ENCODE data around the gene INAFM1.
A peak's percentile ranks its signal among the peaks of the same experiment; 100 is the strongest.

Gene INAFM1

DNA sequence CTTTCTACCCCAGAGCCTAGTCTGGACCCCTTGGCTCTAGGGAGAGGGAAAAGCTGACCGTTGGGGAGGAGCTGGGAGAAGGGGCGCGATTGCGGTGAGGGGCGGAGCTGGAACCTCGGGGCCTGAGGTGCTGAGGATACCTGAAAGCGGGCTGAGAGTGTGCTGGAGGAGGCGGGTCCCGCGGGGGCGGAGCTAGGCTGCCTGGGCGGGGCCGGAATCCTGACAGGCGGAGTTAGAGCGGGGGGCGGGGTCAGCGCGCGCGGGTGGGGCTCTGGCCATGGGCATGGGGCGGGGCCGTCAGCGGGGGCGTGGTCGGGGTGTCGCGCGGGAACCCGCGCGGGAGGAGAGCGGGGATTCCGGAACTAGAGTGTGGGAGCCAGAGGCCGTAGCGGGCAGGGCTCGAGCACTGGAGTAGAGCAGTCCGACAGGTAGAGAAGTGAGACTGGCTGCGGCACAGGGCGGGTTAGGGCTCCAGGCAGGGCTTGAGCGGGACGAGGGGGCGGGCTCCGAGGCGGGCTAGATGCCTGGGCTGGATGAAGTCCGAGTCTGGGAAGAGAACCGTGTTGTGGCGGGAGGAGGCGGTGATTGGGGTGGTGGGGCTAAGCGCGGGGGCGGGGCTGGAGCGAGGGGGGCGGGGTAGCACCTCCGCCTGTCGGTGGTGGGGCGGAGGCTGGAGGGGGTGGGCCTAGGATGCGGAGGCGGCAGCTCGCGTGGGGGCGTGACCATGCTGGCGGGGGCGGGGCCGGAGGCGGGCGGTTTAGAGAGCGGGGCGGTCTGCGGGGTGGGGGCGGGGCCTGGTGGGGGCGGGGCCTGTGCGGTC lies at the start of gene INAFM1:
Gene INAFM1, plus strand, starts transcription at position 815 of the 820 bp plus-strand sequence. CDS start 35 bp downstream, outside the sequence.
- H3F3A ChIP-seq (ENCODE audit: low read depth): 0 out of 2 replicates have a peak, but pooled peaks cover 4% of the 10 kb centered on the region
- peak within 1 kb of the TSS; percentile 97 for H3K4me2 ChIP-seq (ENCODE audit: low read depth, low read length, poor library complexity, severe bottlenecking)
- H4K20me1 ChIP-seq (ENCODE audit: insufficient read depth, low read length, poor library complexity, severe bottlenecking): peaks cover 13% of the 10 kb centered on the region
- H3K4me1 ChIP-seq (ENCODE audit: insufficient read depth, low read length, poor library complexity, severe bottlenecking): peaks cover 15% of the 10 kb centered on the region
- H3K36me3 ChIP-seq (ENCODE audit: insufficient read depth, low read length): peaks cover 4% of the 10 kb centered on the region; the same call in 1 of the 2 replicates
- H3K9me2 ChIP-seq (replicated peaks; ENCODE audit: low read depth, low read length): no peaks in the 10 kb centered on the region
- H3K9me3 ChIP-seq (ENCODE audit: insufficient read depth, low read depth, low read length): no peaks in the 10 kb centered on the region
- TF ChIP-seq EZH2phosphoT487 (IDR thresholded peaks at IDR 0.05; ENCODE audit: borderline replicate concordance): no peak
- TF ChIP-seq, protein P1, sequence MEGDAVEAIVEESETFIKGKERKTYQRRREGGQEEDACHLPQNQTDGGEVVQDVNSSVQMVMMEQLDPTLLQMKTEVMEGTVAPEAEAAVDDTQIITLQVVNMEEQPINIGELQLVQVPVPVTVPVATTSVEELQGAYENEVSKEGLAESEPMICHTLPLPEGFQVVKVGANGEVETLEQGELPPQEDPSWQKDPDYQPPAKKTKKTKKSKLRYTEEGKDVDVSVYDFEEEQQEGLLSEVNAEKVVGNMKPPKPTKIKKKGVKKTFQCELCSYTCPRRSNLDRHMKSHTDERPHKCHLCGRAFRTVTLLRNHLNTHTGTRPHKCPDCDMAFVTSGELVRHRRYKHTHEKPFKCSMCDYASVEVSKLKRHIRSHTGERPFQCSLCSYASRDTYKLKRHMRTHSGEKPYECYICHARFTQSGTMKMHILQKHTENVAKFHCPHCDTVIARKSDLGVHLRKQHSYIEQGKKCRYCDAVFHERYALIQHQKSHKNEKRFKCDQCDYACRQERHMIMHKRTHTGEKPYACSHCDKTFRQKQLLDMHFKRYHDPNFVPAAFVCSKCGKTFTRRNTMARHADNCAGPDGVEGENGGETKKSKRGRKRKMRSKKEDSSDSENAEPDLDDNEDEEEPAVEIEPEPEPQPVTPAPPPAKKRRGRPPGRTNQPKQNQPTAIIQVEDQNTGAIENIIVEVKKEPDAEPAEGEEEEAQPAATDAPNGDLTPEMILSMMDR (conservative IDR thresholded peaks at IDR 0.05; ENCODE audit: low read length): no peak
- no peaks in the 10 kb centered on the region for H3K27me3 ChIP-seq (ENCODE audit: insufficient read depth, low read length, poor library complexity, severe bottlenecking)
- peak within 1 kb of the TSS; percentile 76 for H2AFZ ChIP-seq (ENCODE audit: low read length)
- H3K4me3 ChIP-seq (ENCODE audit: low read length, poor library complexity, severe bottlenecking): peak within 1 kb of the TSS; percentile 98
- peaks cover 6% of the 10 kb centered on the region; the same call in 1 of the 2 replicates for H3K79me2 ChIP-seq (ENCODE audit: insufficient read depth, low read length)
- H3K9ac ChIP-seq (ENCODE audit: low read depth, low read length, poor library complexity, severe bottlenecking): peak within 1 kb of the TSS; percentile 99

DNA sequence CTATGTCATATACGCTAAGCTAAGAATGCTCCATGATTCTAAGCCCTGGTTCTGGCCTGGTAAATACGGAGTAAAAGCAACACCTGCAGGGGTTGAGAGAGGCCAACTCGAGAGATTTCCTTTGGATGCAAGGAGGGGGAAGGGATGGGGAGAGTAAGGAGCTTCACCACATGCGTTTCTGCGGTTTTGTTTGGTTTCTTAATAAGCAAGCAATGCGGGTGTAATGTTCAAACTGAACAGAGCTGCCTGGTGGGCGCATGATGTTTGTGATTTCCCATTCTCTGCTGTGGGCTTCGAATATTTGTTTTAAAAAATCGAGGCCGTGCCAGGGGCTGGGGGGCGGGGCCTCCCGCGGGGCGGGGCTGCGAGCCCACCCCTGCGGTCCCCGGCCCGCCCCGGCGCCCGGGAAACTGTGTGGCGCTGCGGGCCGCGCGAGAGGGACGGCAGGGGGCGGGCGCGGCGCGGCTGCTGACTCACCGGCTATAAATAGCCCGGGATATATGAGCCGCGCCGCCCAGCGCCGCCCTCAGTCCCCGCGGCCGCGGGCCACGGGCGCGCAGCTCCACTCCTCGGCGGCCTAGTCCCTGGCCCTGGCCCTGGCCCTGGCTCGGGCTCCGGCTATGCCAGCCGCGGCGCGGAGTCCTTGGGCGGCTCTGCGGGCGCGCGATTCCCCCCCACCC lies 48.8 kb upstream of the INAFM1 start:
- TF ChIP-seq, protein P1 (conservative IDR thresholded peaks at IDR 0.05; ENCODE audit: low read length): no peak
- TF ChIP-seq EZH2phosphoT487 (IDR thresholded peaks at IDR 0.05; ENCODE audit: borderline replicate concordance): no peak
- no peaks in the 10 kb centered on the region for H3K27me3 ChIP-seq (ENCODE audit: insufficient read depth, low read length, poor library complexity, severe bottlenecking)

DNA sequence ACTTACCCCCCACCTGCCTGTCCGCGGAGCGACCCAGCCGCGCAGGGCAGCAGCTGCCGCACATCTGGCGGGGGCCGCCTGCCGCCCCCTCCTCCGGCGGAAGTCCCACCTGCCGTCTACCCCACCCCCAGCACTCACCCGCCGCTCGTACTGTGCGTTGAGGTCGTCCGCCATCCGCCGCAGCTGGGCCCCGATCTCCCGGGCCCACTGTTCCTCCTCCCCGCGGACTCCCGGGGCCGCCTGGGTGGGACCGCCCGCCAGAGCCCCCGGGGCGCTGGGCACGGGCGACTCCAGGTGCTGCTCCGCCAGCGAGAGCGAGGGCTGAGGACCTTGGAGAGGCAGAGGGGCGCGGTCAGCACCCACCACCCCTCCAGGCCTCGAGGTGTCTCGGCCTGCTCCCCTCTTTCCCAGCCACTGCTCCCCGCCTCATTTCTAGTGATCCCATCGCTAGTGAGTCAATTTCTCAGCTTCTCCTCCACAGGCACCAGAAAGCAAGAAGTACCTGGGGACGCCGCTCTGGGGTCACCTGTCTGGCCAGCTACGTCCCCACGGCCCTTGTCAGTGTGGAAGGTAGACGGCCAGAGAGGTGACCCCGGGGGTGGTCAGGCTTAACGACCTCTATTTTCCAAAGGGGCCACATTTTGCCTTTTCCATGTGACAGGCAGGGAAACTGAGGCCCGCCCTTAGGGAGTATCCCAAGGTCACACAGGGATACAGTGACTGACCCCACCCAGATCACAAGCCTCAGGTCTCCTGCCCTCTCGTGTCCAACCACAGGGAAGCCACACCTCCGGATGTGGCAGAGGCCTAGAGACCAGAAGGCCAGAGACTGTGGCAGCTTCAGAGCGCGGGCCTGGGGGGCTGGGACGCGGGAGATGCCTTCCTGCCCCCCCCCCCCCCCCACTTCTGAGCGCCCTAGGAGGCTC lies 48.0 kb upstream of the INAFM1 start:
- H3K9me2 ChIP-seq (replicated peaks; ENCODE audit: low read depth, low read length): no peaks in the 10 kb centered on the region
- H3F3A ChIP-seq (ENCODE audit: low read depth): no peaks in the 10 kb centered on the region
- H3K27me3 ChIP-seq (ENCODE audit: insufficient read depth, low read length, poor library complexity, severe bottlenecking): no peaks in the 10 kb centered on the region
- TF ChIP-seq, protein P1 (conservative IDR thresholded peaks at IDR 0.05; ENCODE audit: low read length): no peak
- TF ChIP-seq EZH2phosphoT487 (IDR thresholded peaks at IDR 0.05; ENCODE audit: borderline replicate concordance): no peak
- peaks cover 34% of the 10 kb centered on the region for H3K4me1 ChIP-seq (ENCODE audit: insufficient read depth, low read length, poor library complexity, severe bottlenecking)
- peak overlapping the region; percentile 94 for H3K9ac ChIP-seq (ENCODE audit: low read depth, low read length, poor library complexity, severe bottlenecking)
- peak overlapping the region; percentile 97 for H3K4me2 ChIP-seq (ENCODE audit: low read depth, low read length, poor library complexity, severe bottlenecking)
- H3K9me3 ChIP-seq (ENCODE audit: insufficient read depth, low read depth, low read length): no peaks in the 10 kb centered on the region
- peaks cover 1% of the 10 kb centered on the region; the same call in 1 of the 2 replicates for H3K36me3 ChIP-seq (ENCODE audit: insufficient read depth, low read length)
- H4K20me1 ChIP-seq (ENCODE audit: insufficient read depth, low read length, poor library complexity, severe bottlenecking): no peaks in the 10 kb centered on the region
- H3K4me3 ChIP-seq (ENCODE audit: low read length, poor library complexity, severe bottlenecking): peak overlapping the region; percentile 97
- H2AFZ ChIP-seq (ENCODE audit: low read length): no peak overlapping the region
- 0 out of 2 replicates have a peak, but pooled peaks cover 4% of the 10 kb centered on the region for H3K79me2 ChIP-seq (ENCODE audit: insufficient read depth, low read length)

More for the DNA sequence above, 48.8 kb upstream of the INAFM1 start:
- Histone ChIP-seq H3K4me3 (ENCODE audit: low read length, poor library complexity, severe bottlenecking) (peak overlapping the region; percentile 97), H3K9me3 (ENCODE audit: insufficient read depth, low read depth, low read length) (no peaks in the 10 kb centered on the region), H3K4me1 (ENCODE audit: insufficient read depth, low read length, poor library complexity, severe bottlenecking) (peaks cover 29% of the 10 kb centered on the region), H3K4me2 (ENCODE audit: low read depth, low read length, poor library complexity, severe bottlenecking) (peak overlapping the region; percentile 97), H3K79me2 (ENCODE audit: insufficient read depth, low read length) (0 out of 2 replicates have a peak, but pooled peaks cover 4% of the 10 kb centered on the region), H3K9ac (ENCODE audit: low read depth, low read length, poor library complexity, severe bottlenecking) (peak overlapping the region; percentile 94), H2AFZ (ENCODE audit: low read length) (no peak overlapping the region), H3F3A (ENCODE audit: low read depth) (no peaks in the 10 kb centered on the region), H3K36me3 (ENCODE audit: insufficient read depth, low read length) (peaks cover 6% of the 10 kb centered on the region; the same call in 1 of the 2 replicates), H4K20me1 (ENCODE audit: insufficient read depth, low read length, poor library complexity, severe bottlenecking) (no peaks in the 10 kb centered on the region), H3K9me2 (replicated peaks; ENCODE audit: low read depth, low read length) (no peaks in the 10 kb centered on the region)

Data from Loucy (cell line).